RWPE2 (cell line): ENCODE data around the gene GLDC.
A peak's percentile ranks its signal among the peaks of the same experiment; 100 is the strongest.

Experiments
- ATAC-seq: fragments of 200-7000 bp; cut with Tn5 transposase; 3 replicates; pipeline ENCODE4 v1.9.1; 2021; ENCODE audit warnings: low read depth
- DNase-seq: peaks from one replicate; pipeline ENCODE4 v3.0.0-alpha.2; 2020; ENCODE audit warnings: low spot score
- H3K27ac ChIP-seq: fragments of 450-650 bp; 2 replicates; pipeline ENCODE4 v1.5.1; 2017; ENCODE audit warnings: mild to moderate bottlenecking; ENCODE audit not compliant: poor library complexity, severe bottlenecking
- H3K27me3 ChIP-seq: fragments of 250-450 bp; sonication (Bioruptor Pico); 2 replicates; pipeline ENCODE4 v1.5.1; 2021; ENCODE audit warnings: mild to moderate bottlenecking, moderate library complexity; ENCODE audit not compliant: insufficient read depth, poor library complexity, severe bottlenecking
- H3K36me3 ChIP-seq: fragments of 250-450 bp; sonication (Bioruptor Pico); 2 replicates; pipeline ENCODE4 v1.5.1; 2020; ENCODE audit warnings: low read depth, mild to moderate bottlenecking, moderate library complexity
- H3K4me1 ChIP-seq: fragments of 250-450 bp; sonication (Bioruptor Pico); 2 replicates; pipeline ENCODE4 v1.5.1; 2021; ENCODE audit warnings: mild to moderate bottlenecking, moderate library complexity; ENCODE audit not compliant: insufficient read depth, poor library complexity, severe bottlenecking
- H3K4me3 ChIP-seq: fragments of 250-450 bp; sonication (Bioruptor Pico); 2 replicates; pipeline ENCODE4 v1.5.1; 2021; ENCODE audit warnings: mild to moderate bottlenecking, moderate library complexity; ENCODE audit not compliant: severe bottlenecking
- H3K9me3 ChIP-seq: fragments of 250-450 bp; sonication (Bioruptor Pico); 2 replicates; pipeline ENCODE4 v1.5.1; 2021; ENCODE audit warnings: mild to moderate bottlenecking, moderate library complexity; ENCODE audit not compliant: severe bottlenecking
- TF ChIP-seq, protein P1 (sequence below): fragments of 450-650 bp; IDR thresholded peaks from one replicate; pipeline ENCODE4 v1.5.1; 2017; ENCODE audit warnings: mild to moderate bottlenecking, moderate library complexity; ENCODE audit not compliant: poor library complexity, severe bottlenecking

The GLDC gene

DNA sequence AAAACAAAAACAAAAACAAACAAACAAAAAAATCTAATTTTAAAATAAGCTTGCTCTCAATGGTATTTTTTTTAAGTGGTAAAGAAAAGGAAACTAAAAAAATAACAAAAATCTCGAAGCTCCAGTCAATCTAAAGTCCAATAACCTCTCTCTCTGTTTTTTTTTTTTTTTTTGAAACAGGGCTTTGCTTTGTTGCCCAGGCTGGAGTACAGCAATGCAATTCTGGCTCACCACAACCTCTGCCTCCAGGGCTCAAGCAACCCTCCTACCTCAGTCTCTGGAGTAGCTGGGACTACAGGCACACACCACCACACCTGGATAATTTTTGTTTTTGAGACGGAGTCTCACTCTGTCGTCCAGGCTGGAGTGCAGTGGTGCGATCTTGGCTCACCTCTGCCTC lies 25.9 kb upstream of the GLDC start:
- TF ChIP-seq, protein P1, sequence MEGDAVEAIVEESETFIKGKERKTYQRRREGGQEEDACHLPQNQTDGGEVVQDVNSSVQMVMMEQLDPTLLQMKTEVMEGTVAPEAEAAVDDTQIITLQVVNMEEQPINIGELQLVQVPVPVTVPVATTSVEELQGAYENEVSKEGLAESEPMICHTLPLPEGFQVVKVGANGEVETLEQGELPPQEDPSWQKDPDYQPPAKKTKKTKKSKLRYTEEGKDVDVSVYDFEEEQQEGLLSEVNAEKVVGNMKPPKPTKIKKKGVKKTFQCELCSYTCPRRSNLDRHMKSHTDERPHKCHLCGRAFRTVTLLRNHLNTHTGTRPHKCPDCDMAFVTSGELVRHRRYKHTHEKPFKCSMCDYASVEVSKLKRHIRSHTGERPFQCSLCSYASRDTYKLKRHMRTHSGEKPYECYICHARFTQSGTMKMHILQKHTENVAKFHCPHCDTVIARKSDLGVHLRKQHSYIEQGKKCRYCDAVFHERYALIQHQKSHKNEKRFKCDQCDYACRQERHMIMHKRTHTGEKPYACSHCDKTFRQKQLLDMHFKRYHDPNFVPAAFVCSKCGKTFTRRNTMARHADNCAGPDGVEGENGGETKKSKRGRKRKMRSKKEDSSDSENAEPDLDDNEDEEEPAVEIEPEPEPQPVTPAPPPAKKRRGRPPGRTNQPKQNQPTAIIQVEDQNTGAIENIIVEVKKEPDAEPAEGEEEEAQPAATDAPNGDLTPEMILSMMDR = no peak
- no peaks in the 10 kb centered on the region for H3K9me3 ChIP-seq
- no peak overlapping the region for H3K4me3 ChIP-seq
- H3K27me3 ChIP-seq = no peaks in the 10 kb centered on the region
- H3K27ac ChIP-seq = no peak overlapping the region
- DNase-seq (no peak), ATAC-seq (no peak)
- H3K36me3 ChIP-seq = no peaks in the 10 kb centered on the region
- no peaks in the 10 kb centered on the region for H3K4me1 ChIP-seq

DNA sequence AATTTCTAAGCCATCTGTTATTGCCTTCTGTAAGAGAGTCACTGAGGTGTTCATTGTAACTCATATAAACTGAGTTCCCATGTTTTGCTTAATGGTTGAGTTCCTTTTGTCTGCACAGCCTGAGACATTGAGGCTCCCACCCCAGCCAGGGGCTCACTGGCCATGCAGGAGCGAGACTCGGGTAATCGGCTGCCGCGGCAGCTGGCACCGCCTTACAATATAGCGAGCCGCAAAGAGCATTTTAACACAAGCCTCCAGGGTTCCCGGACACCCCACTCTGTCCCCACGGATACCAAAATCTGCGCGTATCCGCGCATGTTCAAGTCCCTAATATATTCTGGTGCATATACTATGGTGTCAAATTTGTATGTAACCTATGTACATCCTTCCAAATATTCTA lies 24.4 kb upstream of the GLDC start:
- no peak overlapping the region for H3K4me3 ChIP-seq
- no peaks in the 10 kb centered on the region for H3K27me3 ChIP-seq
- H3K4me1 ChIP-seq = no peaks in the 10 kb centered on the region
- no peaks in the 10 kb centered on the region for H3K9me3 ChIP-seq
- H3K36me3 ChIP-seq = no peaks in the 10 kb centered on the region
- no peak overlapping the region for H3K27ac ChIP-seq
- ATAC-seq = no peak
- TF ChIP-seq, protein P1 = no peak
- no peak for DNase-seq

DNA sequence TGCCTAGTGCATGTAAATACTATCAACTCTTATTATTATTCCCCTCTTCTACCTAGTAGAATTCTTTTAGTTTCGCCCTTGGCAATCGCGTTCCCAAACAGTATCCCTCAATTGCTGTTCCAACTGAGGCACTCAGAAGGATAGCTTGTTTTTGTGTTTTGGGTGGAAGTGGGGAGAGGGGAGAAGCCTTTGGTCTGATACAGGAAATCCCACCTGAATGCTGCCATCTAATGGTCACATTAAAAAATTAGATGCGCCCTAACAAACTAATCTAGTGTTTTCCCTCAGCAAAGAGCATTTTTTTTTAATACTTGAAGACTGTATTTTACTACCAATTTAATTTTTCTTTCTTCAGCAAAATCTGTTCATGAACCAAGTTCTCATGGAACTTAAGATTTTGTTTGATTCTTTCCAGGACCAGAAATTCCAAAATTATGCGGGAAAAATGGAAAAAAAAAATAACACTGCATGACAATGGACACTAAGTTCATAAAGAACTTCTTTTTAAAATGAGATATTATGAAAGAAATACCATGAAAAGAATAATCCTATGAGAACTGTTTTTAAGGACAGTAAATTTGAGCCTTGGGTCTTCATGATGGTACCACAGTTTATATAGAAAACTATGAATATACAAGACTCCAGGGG lies 22.2 kb upstream of the GLDC start:
- Histone ChIP-seq H3K27ac (no peak overlapping the region), H3K9me3 (no peaks in the 10 kb centered on the region), H3K27me3 (no peaks in the 10 kb centered on the region), H3K4me3 (no peak overlapping the region), H3K4me1 (no peaks in the 10 kb centered on the region), H3K36me3 (no peaks in the 10 kb centered on the region)
- ATAC-seq (no peak), DNase-seq (no peak)
- TF ChIP-seq, protein P1 = peak; percentile 86

DNA sequence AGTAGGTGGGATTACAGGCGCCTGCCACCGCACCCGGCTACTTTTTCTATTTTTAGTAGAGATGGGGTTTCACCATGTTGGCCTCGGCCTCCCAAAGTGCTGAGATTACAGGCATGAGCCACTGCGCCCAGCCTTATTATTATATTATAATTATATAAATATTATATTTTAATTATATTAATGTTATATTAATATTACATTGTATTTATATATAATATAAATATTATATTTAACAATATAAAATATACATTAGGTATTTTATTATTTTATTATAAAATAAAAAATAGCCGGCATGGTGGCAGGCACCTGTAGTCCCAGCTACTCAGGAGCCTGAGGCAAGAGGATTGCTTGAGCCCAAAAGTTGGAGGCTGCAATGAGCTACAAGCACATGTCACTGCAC lies 21.6 kb upstream of the GLDC start:
- Histone ChIP-seq H3K9me3 (no peaks in the 10 kb centered on the region), H3K27me3 (no peaks in the 10 kb centered on the region), H3K4me3 (no peak overlapping the region), H3K4me1 (no peaks in the 10 kb centered on the region), H3K27ac (no peak overlapping the region), H3K36me3 (no peaks in the 10 kb centered on the region)
- DNase-seq = no peak
- ATAC-seq = no peak
- TF ChIP-seq, protein P1 = no peak

DNA sequence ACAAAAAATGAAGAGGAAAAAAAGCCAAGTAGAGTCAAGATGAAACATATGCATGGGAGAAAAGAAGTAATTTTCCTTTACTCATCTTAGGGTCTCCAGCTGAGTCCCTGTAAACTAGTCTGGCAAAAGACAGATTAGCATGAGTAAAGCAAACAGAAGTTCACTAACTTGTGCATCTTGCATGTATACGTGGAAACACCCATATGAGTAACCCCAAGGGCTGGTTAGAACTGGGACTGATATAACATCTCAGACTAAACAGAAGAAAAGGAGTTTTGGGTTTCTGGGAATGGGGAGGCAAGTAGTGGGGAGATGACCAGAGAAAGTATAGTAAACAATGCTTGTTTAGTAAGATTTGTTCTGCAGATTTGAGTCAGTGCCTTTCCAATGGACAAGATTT lies 20.1 kb upstream of the GLDC start:
- H3K4me3 ChIP-seq = no peak overlapping the region
- ATAC-seq = no peak
- DNase-seq = no peak
- no peak overlapping the region for H3K27ac ChIP-seq
- no peaks in the 10 kb centered on the region for H3K36me3 ChIP-seq
- H3K27me3 ChIP-seq = no peaks in the 10 kb centered on the region
- TF ChIP-seq, protein P1 = no peak
- H3K9me3 ChIP-seq = no peaks in the 10 kb centered on the region
- no peaks in the 10 kb centered on the region for H3K4me1 ChIP-seq
